D341Med (cell line): ENCODE data around the gene DSCAM.

Experiments
- DNase-seq: peaks from one replicate; pipeline ENCODE4 v3.0.0; 2012; ENCODE audit warnings: low spot score

The DSCAM gene

GRCh38 chr21:40173816-40174215 lies 673.1 kb downstream of the DSCAM start:
- no peak for DNase-seq

GRCh38 chr21:40169971-40170370 lies 677.0 kb downstream of the DSCAM start:
- DNase-seq, result no peak

GRCh38 chr21:40166291-40166843 lies 680.6 kb downstream of the DSCAM start:
- DNase-seq, result no peak

GRCh38 chr21:40165773-40166070 lies 681.2 kb downstream of the DSCAM start:
- no peak for DNase-seq

- DNase-seq, result no peak
Measured at GRCh38 chr21:40164905-40165772, 681.8 kb downstream of the DSCAM start.

- no peak for DNase-seq
Measured at GRCh38 chr21:40162075-40162474, 684.9 kb downstream of the DSCAM start.

GRCh38 chr21:40160911-40161310 lies 686.0 kb downstream of the DSCAM start:
- no peak for DNase-seq

- DNase-seq, result no peak
Measured at GRCh38 chr21:40158366-40158765, 688.6 kb downstream of the DSCAM start.

- DNase-seq, result no peak
Measured at GRCh38 chr21:40155563-40155962, 691.4 kb downstream of the DSCAM start.

- no peak for DNase-seq
Measured at GRCh38 chr21:40153351-40153750, 693.6 kb downstream of the DSCAM start.

- DNase-seq, result no peak
Measured at GRCh38 chr21:40152476-40152875, 694.5 kb downstream of the DSCAM start.

- no peak for DNase-seq
Measured at GRCh38 chr21:40151611-40152010, 695.3 kb downstream of the DSCAM start.

GRCh38 chr21:40146216-40146837 lies 700.6 kb downstream of the DSCAM start:
- no peak for DNase-seq

- DNase-seq, result peak; percentile 47
Measured at GRCh38 chr21:40143822-40144525, 703.0 kb downstream of the DSCAM start.

- no peak for DNase-seq
Measured at GRCh38 chr21:40141621-40142020, 705.3 kb downstream of the DSCAM start.

- no peak for DNase-seq
Measured at GRCh38 chr21:40140675-40141074, 706.3 kb downstream of the DSCAM start.

- DNase-seq, result no peak
Measured at GRCh38 chr21:40139636-40140035, 707.3 kb downstream of the DSCAM start.

- DNase-seq, result no peak
Measured at GRCh38 chr21:40136571-40136970, 710.4 kb downstream of the DSCAM start.

- no peak for DNase-seq
Measured at GRCh38 chr21:40134731-40135492, 712.0 kb downstream of the DSCAM start.

- DNase-seq, result no peak
Measured at GRCh38 chr21:40130476-40130875, 716.5 kb downstream of the DSCAM start.

- no peak for DNase-seq
Measured at GRCh38 chr21:40129809-40130208, 717.1 kb downstream of the DSCAM start.

GRCh38 chr21:40128891-40129290 lies 718.1 kb downstream of the DSCAM start:
- DNase-seq, result no peak
